Loucy (cell line): Measurements from ENCODE around the gene S1PR3.

Source experiments
- EZH2phosphoT487 ChIP-seq: fragments of 200-600 bp; IDR thresholded peaks from 2 replicates; pipeline ENCODE4 v1.6.1; 2018; ENCODE audit warnings: antibody characterized with exemption, mild to moderate bottlenecking, moderate library complexity, borderline replicate concordance
- TF ChIP-seq, protein P1 (sequence below): fragments of 200-600 bp; sonication (generic); conservative IDR thresholded peaks from 2 replicates; pipeline ENCODE4 v1.5.1; 2014; ENCODE audit warnings: mild to moderate bottlenecking, antibody characterized with exemption, low read length

DNA sequence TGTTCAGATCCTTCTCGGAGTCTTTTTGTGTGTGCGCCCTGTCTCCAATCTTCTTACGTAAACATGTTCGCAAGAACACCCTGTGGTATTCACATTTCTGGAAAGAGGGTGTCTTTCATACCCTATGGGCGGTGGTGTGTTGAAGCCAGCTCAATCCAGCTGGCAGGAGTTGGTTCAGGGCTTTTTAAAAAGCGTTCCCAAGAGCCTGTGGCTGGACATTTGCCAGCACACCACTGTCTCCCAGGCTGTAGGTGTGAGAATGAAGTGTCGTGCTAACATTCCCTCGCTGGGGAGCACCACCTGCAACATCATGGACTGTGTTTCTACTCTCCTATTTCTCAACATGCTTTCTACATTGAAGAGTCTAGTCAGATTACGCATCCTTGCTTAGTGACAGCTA, 51.7 kb downstream of the S1PR3 start:
- TF ChIP-seq, protein P1, sequence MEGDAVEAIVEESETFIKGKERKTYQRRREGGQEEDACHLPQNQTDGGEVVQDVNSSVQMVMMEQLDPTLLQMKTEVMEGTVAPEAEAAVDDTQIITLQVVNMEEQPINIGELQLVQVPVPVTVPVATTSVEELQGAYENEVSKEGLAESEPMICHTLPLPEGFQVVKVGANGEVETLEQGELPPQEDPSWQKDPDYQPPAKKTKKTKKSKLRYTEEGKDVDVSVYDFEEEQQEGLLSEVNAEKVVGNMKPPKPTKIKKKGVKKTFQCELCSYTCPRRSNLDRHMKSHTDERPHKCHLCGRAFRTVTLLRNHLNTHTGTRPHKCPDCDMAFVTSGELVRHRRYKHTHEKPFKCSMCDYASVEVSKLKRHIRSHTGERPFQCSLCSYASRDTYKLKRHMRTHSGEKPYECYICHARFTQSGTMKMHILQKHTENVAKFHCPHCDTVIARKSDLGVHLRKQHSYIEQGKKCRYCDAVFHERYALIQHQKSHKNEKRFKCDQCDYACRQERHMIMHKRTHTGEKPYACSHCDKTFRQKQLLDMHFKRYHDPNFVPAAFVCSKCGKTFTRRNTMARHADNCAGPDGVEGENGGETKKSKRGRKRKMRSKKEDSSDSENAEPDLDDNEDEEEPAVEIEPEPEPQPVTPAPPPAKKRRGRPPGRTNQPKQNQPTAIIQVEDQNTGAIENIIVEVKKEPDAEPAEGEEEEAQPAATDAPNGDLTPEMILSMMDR: no peak
- TF ChIP-seq EZH2phosphoT487: no peak
